Fibroblast of pulmonary artery (primary cell): ENCODE measurements around the gene MUCL1.

Experiments
- DNase-seq: peaks from one replicate; pipeline ENCODE4 v3.0.0-alpha.2; 2010; ENCODE audit warnings: low read depth
- H3K4me3 ChIP-seq: replicated peaks from 2 replicates; pipeline ENCODE4 v1.5.1; 2011; ENCODE audit warnings: low read depth, mild to moderate bottlenecking, control low read depth, low read length, moderate library complexity
- CTCF ChIP-seq: IDR thresholded peaks from 2 replicates; pipeline ENCODE4 v1.5.1; 2011; ENCODE audit warnings: mild to moderate bottlenecking, control low read depth, low read length, inconsistent platforms; ENCODE audit errors: missing control alignments

Gene MUCL1

GRCh38 chr12:54891717-54892478, 37.6 kb downstream of the MUCL1 start:
- no peak overlapping the region for H3K4me3 ChIP-seq
- TF ChIP-seq CTCF: no peak
- no peak for DNase-seq
